WTC11 (cell line): ENCODE results near the gene GPRIN3. TPM values are rescaled to one million over a fixed set of nuclear protein-coding genes. Genes with fewer than 3 reads are reported as not detected.

Source experiments
- ATAC-seq: fragments of 200-7000 bp; cut with Tn5 transposase; 2 replicates; pipeline ENCODE4 v1.10.0; 2021; ENCODE audit warnings: mild to moderate bottlenecking, moderate library complexity
- CTCF ChIA-PET: fragments of 300-600 bp; sonication (Branson Sonifier 250); formaldehyde crosslinking; loops from one replicate; lab custom pipeline; 2021; ENCODE audit warnings: antibody characterized with exemption; lab: Charles Lee
- POLR2A ChIA-PET: fragments of 350-600 bp; sonication (Branson Sonifier 250); formaldehyde crosslinking; loops from one replicate; lab custom pipeline; 2021; ENCODE audit warnings: antibody characterized with exemption; lab: Charles Lee
- DNase-seq: peaks from one replicate; pipeline ENCODE4 v3.0.0; 2021; ENCODE audit warnings: low spot score
- H3K27ac Mint-ChIP-seq: 2 replicates; pipeline ENCODE4 v1.8.0; 2021; ENCODE audit warnings: mixed read lengths
- H3K27me3 Mint-ChIP-seq: 2 replicates; pipeline ENCODE4 v1.8.0; 2021; ENCODE audit warnings: low read depth, mild to moderate bottlenecking, moderate library complexity, mixed read lengths
- H3K36me3 Mint-ChIP-seq: 2 replicates; pipeline ENCODE4 v1.8.0; 2021; ENCODE audit warnings: mixed read lengths
- H3K4me1 Mint-ChIP-seq: 2 replicates; pipeline ENCODE4 v1.8.0; 2022; ENCODE audit warnings: mixed read lengths
- H3K4me3 Mint-ChIP-seq: 2 replicates; pipeline ENCODE4 v1.8.0; 2021; ENCODE audit warnings: mild to moderate bottlenecking, moderate library complexity, mixed read lengths
- H3K9me3 Mint-ChIP-seq: 2 replicates; pipeline ENCODE4 v1.8.0; 2021; ENCODE audit warnings: mixed read lengths
- CBFB ChIP-seq: sonication (generic); formaldehyde crosslinking; IDR thresholded peaks from 2 replicates; pipeline ENCODE4 v1.8.1; 2022; ENCODE audit warnings: mild to moderate bottlenecking, low read depth, missing genetic modification reagents
- ELF4 ChIP-seq: sonication (generic); formaldehyde crosslinking; IDR thresholded peaks from 2 replicates; pipeline ENCODE4 v1.8.1; 2022; ENCODE audit warnings: low read depth, mild to moderate bottlenecking, moderate library complexity, missing genetic modification reagents
- GABPB1 ChIP-seq: sonication (generic); formaldehyde crosslinking; IDR thresholded peaks from 2 replicates; pipeline ENCODE4 v1.8.1; 2023; ENCODE audit warnings: mild to moderate bottlenecking, missing genetic modification reagents
- IRF2 ChIP-seq: sonication (generic); formaldehyde crosslinking; IDR thresholded peaks from 2 replicates; pipeline ENCODE4 v1.8.0; 2022; ENCODE audit warnings: low read depth, missing genetic modification reagents, borderline replicate concordance
- KAT7 ChIP-seq: sonication (generic); formaldehyde crosslinking; IDR thresholded peaks from 2 replicates; pipeline ENCODE4 v1.8.1; 2023; ENCODE audit warnings: missing genetic modification reagents, mild to moderate bottlenecking, borderline replicate concordance
- NFATC4 ChIP-seq: fragments of 250-450 bp; sonication (Bioruptor Pico); IDR thresholded peaks from 2 replicates; pipeline ENCODE4 v1.9.0; 2021; ENCODE audit warnings: mild to moderate bottlenecking
- NFE2L1 ChIP-seq: sonication (generic); formaldehyde crosslinking; IDR thresholded peaks from 2 replicates; pipeline ENCODE4 v1.8.1; 2023; ENCODE audit warnings: missing genetic modification reagents
- NR1H2 ChIP-seq: sonication (generic); formaldehyde crosslinking; IDR thresholded peaks from 2 replicates; pipeline ENCODE4 v1.9.0; 2021; ENCODE audit warnings: mild to moderate bottlenecking, moderate library complexity, missing genetic modification reagents
- NR2C2 ChIP-seq: sonication (generic); formaldehyde crosslinking; IDR thresholded peaks from 2 replicates; pipeline ENCODE4 v1.8.0; 2022; ENCODE audit warnings: mild to moderate bottlenecking, missing genetic modification reagents
- PRDM15 ChIP-seq: sonication (generic); formaldehyde crosslinking; IDR thresholded peaks from 2 replicates; pipeline ENCODE4 v1.8.0; 2022; ENCODE audit warnings: missing genetic modification reagents
- STAT6 ChIP-seq: sonication (generic); formaldehyde crosslinking; conservative IDR thresholded peaks from 2 replicates; pipeline ENCODE4 v1.8.1; 2023; ENCODE audit warnings: mild to moderate bottlenecking, low read depth, missing genetic modification reagents, moderate library complexity
- USF1 ChIP-seq: sonication (generic); formaldehyde crosslinking; IDR thresholded peaks from 2 replicates; pipeline ENCODE4 v1.8.0; 2022; ENCODE audit warnings: mild to moderate bottlenecking, missing genetic modification reagents
- ZNF121 ChIP-seq: sonication (generic); formaldehyde crosslinking; IDR thresholded peaks from 2 replicates; pipeline ENCODE4 v1.8.0; 2023; ENCODE audit warnings: missing genetic modification reagents
- ZNF232 ChIP-seq: sonication (generic); formaldehyde crosslinking; IDR thresholded peaks from 2 replicates; pipeline ENCODE4 v1.8.0; 2022; ENCODE audit warnings: mild to moderate bottlenecking, missing genetic modification reagents
- ZNF396 ChIP-seq: fragments of 250-450 bp; sonication (Bioruptor Pico); IDR thresholded peaks from 2 replicates; pipeline ENCODE4 v1.8.0; 2021; ENCODE audit warnings: mild to moderate bottlenecking, moderate library complexity, borderline replicate concordance
- total RNA-seq: library from RNA; stranded (reverse); gene quantifications from 3 replicates; pipeline ENCODE4 v1.2.3, GENCODE V29; 2021
- TF ChIP-seq, protein P1 (sequence below): sonication (generic); formaldehyde crosslinking; IDR thresholded peaks from 2 replicates; pipeline ENCODE4 v1.8.1; 2023; ENCODE audit warnings: mild to moderate bottlenecking, missing genetic modification reagents, moderate library complexity
- TF ChIP-seq, protein P2 (sequence below): sonication (generic); formaldehyde crosslinking; IDR thresholded peaks from 2 replicates; pipeline ENCODE4 v1.8.1; 2023; ENCODE audit warnings: mild to moderate bottlenecking, missing genetic modification reagents

GPRIN3 gene
- total RNA-seq, 1 experiment from 2014 or later, result 2.0 TPM

- DNase-seq (no peak), ATAC-seq (no peak)
- Mint-ChIP-seq H3K9me3 (no peaks in the 10 kb centered on the region), H3K36me3 (no peaks in the 10 kb centered on the region), H3K4me1 (no peaks in the 10 kb centered on the region), H3K4me3 (no peak overlapping the region), H3K27ac (no peak overlapping the region), H3K27me3 (peaks cover 21% of the 10 kb centered on the region)
- TF ChIP-seq CBFB (no peak), PRDM15 (CRISPR knock-in tag) (no peak), ZNF396 (no peak), USF1 (no peak), ZNF232 (CRISPR knock-in tag) (no peak), GABPB1 (CRISPR knock-in tag) (no peak), KAT7 (CRISPR knock-in tag) (no peak), IRF2 (CRISPR knock-in tag) (no peak), NR1H2 (no peak), STAT6 (CRISPR knock-in tag) (no peak)
- TF ChIP-seq, protein P1, sequence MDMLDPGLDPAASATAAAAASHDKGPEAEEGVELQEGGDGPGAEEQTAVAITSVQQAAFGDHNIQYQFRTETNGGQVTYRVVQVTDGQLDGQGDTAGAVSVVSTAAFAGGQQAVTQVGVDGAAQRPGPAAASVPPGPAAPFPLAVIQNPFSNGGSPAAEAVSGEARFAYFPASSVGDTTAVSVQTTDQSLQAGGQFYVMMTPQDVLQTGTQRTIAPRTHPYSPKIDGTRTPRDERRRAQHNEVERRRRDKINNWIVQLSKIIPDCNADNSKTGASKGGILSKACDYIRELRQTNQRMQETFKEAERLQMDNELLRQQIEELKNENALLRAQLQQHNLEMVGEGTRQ (CRISPR knock-in tag), result no peak
- TF ChIP-seq, protein P2, sequence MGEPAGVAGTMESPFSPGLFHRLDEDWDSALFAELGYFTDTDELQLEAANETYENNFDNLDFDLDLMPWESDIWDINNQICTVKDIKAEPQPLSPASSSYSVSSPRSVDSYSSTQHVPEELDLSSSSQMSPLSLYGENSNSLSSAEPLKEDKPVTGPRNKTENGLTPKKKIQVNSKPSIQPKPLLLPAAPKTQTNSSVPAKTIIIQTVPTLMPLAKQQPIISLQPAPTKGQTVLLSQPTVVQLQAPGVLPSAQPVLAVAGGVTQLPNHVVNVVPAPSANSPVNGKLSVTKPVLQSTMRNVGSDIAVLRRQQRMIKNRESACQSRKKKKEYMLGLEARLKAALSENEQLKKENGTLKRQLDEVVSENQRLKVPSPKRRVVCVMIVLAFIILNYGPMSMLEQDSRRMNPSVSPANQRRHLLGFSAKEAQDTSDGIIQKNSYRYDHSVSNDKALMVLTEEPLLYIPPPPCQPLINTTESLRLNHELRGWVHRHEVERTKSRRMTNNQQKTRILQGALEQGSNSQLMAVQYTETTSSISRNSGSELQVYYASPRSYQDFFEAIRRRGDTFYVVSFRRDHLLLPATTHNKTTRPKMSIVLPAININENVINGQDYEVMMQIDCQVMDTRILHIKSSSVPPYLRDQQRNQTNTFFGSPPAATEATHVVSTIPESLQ (CRISPR knock-in tag), result no peak
- CTCF ChIA-PET, result no interaction called here
- POLR2A ChIA-PET, result no interaction called here
Observed at GRCh38 chr4:89356086-89356485, 48.5 kb upstream of the GPRIN3 start.

DNA sequence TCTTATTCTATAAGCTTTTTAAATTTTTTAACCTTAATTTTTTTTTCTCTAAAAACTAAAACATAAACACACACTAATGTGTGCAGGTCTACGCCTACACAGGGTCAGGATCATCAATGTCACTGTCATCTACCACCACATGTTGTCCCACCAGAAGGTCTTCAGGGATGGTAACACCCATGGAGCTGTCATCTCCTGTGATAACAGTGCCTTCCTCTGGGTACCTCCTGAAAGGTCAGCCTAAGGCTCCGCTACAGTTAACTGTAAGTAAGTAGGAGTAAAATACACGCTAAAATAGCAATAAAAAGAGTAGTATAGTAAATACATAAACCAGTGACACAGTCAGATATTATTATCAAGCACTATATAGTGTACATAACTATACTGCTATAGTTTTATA lies 45.9 kb upstream of the GPRIN3 start:
- no peaks in the 10 kb centered on the region for H3K36me3 Mint-ChIP-seq
- TF ChIP-seq STAT6 (CRISPR knock-in tag) (no peak), NFE2L1 (CRISPR knock-in tag) (no peak), ELF4 (CRISPR knock-in tag) (no peak), ZNF121 (no peak), NR2C2 (CRISPR knock-in tag) (no peak), NFATC4 (CRISPR knock-in tag) (no peak), ZNF396 (no peak)
- TF ChIP-seq, protein P2 (CRISPR knock-in tag), result no peak
- peaks cover 7% of the 10 kb centered on the region for H3K9me3 Mint-ChIP-seq
- ATAC-seq (no peak), DNase-seq (no peak)
- H3K4me3 Mint-ChIP-seq, result no peak overlapping the region
- POLR2A ChIA-PET, result no interaction called here
- H3K4me1 Mint-ChIP-seq, result no peaks in the 10 kb centered on the region
- CTCF ChIA-PET, result no interaction called here
- H3K27me3 Mint-ChIP-seq, result peaks cover 18% of the 10 kb centered on the region
- no peak overlapping the region for H3K27ac Mint-ChIP-seq
